MV-4-11 (cell line): ENCODE results near the gene BCKDHA.
A peak's percentile ranks its signal among the peaks of the same experiment; 100 is the strongest.

Experiments used
- DNase-seq: peaks from one replicate; lab custom pipeline; 2025; lab: John Stamatoyannopoulos, UW

Gene BCKDHA

DNA sequence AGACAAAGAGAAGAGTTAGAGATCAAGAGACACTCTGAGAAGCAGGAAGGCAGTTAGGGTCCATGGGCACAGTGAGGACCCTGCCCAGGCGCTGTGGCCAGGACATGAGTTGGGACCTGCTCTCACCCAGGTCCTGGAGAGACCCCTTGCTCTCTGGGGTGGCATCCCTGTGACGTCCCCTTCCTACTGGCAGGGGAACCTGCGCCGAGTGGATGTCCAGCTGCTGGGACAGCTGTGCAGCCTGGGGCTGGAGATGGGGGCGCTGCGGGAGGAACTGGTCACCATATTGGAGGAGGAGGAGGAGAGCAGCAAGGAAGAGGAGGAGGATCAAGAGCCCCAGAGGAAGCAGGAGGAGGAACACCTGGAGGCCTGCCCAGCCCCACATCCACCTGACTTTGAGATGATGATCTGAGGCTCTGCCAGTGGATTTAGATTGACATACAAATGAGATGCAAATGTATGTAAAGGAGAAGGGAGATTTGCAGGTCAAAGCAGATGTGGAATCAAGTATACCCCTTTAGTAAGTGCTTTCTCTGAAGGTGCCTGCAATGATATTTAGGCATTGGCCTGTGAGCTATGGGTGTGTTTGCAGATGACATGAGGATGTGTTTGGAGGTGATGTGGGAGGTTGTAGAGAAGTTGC, 46.3 kb downstream of the BCKDHA start:
- DNase-seq = no peak

- no peak for DNase-seq
These were observed 48.0 kb downstream of the BCKDHA start for GRCh38 chr19:41445575-41445974.

GRCh38 chr19:41447732-41448332, 50.2 kb downstream of the BCKDHA start:
- peak; percentile 9 for DNase-seq

DNA sequence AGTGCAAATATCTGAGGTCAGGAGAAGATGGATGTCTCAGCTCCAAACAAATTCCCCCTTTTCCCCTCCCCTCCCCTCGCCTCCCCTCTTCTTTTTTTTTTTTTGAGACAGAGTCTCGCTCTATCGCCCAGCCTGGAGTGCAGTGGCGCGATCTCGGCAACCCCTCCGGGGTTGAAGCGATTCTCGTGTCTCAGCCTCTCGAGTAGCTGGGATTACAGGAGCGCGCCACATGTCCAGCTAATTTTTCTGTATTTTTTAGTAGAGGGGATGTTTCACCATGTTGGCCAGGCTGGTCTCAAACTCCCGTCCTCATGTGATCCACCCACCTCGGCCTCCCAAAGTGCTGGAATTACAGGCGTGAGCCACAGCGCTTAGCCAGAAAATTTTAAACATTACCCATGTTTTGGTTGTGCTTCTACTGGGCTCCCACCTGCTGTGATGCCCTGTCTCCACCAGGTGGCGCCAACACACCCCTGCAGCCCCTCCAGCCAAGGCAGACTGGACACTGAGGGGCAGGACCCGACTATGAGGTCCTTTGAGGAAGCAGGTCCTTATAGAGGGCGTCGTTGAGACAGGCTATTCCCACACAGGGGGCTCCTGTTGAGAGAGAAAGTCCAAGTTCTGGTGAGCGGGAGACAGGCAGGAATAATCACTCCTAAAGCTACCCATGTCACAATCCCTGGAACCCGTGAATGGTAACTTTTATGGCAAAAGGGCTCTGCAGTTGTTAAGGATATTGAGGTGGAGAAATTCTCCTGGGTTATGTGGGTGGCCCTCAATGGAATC, 51.7 kb downstream of the BCKDHA start:
- peak; percentile 74 for DNase-seq

- no peak for DNase-seq
These were observed 52.2 kb downstream of the BCKDHA start for GRCh38 chr19:41449865-41450178.

DNA sequence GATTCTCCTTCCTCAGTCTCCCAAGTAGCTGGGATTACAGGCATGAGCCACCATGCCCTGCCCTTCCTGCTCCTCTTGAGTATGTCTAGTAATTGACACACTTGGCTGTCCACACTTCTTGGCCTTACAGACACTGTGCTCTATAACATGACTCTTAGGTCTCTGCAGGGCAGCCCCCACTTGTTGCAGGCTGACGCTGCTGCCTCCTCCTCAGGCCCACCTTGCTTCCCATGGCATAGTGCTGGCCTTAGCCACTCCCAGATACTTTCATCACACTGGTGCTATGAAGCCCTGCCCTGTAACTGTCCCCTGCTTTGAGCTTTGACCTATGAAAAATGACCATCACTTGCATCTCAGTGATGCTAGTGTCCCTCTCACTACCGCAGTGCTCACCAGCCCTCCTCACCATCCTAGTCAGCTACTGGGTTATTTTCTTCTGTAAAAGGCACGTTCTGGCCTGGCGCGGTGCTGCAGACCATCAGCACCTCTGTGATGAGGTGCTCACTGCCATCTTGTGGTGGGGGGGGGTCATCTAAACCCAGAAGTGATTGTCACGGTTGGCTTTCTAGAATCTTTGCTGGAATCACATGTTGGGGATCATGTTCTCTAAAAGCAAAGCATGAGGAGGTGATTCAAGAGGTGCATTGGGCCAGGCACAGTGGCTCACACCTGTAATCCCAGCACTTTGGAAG, 55.1 kb downstream of the BCKDHA start:
- DNase-seq = no peak

GRCh38 chr19:41455936-41456335, 58.3 kb downstream of the BCKDHA start:
- no peak for DNase-seq

DNA sequence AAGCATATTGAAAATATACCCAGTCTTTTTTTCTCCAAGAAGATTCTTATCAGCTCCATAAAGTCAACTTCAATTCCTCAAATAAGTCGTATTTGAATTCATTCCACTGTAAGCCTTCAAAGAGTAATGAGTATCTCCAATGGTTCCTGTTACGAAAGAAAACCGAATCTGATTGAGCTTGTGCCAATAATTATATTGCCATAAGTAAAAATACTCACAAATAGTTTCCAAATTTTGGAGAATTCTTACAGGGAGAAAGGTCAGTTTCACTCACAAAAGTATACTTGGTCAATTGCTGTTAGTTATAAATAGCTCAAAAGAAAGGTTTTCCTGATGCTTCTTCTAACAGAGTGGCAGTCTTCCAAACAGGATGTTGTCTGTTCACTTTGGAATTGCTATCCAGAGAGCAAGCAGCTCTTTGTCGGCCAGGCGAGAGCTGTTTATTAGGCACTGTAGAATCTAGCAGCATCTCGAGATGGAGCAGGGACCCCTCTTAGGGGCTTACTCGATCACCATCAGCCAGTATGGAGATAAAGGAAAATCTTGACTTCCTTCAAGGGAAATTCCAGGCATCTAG, 58.8 kb downstream of the BCKDHA start:
- DNase-seq = no peak

DNA sequence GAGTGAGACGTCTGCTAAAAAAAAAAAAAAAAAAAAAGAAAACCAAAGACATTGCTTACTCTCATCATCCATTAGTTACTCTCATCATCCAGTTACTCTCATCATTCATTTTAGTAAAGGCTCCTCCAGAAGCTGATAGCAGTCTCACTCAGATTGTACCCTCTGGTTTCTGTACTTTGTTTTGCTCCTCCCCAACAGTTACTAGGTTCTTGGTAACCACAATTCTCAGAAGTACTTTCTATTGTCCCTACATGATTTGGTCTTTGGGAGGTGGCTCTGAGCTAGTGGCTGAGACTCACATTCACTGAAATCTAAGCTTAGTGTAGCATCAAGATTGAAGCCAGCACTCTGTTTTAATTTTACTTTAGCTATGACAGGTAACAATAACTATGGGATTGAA, 59.6 kb downstream of the BCKDHA start:
- DNase-seq = peak; percentile 42

DNA sequence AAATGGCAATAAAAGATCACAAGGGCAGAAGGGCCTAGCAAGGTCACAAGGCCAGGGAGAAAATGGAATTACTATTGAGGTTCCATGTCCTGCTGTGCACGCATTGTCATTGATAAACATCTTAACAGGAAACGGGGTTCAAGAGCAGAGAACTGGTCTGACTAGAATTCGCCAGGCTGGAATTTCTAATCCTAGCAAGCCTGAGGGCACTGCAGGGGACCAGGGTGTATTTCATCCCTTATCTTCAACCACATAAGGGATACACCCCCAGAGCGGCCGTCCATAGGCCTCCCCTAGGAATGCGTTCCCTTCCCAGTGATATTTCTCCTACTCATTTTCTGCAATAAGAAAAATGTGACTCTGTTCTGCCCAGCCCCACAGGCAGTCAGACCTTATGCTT, 64.9 kb downstream of the BCKDHA start:
- DNase-seq = no peak

- DNase-seq = peak; percentile 91
These were observed 65.9 kb downstream of the BCKDHA start for GRCh38 chr19:41463257-41464256.
